IMR-90 (cell line): Measurements from ENCODE around the gene TAPBP. TPM values are rescaled to one million over a fixed set of nuclear protein-coding genes. Genes with fewer than 3 reads are reported as not detected.

ENCODE experiments used
- ATAC-seq: fragments of 200-7000 bp; cut with Tn5 transposase; 2 replicates; pipeline ENCODE4 v1.9.1; 2020; ENCODE audit warnings: low read depth, mild to moderate bottlenecking, moderate library complexity
- BruUV-seq: library from RNA; stranded (reverse); fragments of 400-500 nt; replicated peaks from 2 replicates; lab custom pipeline; 2021; lab: Mats Ljungman, UMichigan
- CTCF ChIA-PET: fragments of 300-600 bp; formaldehyde crosslinking; extraction: SDS; loops from one replicate; lab custom pipeline; 2021; ENCODE audit warnings: antibody characterized with exemption; lab: Yijun Ruan, JAX
- POLR2A ChIA-PET: fragments of 300-600 bp; sonication (Branson Sonifier 250); formaldehyde crosslinking; loops from one replicate; lab custom pipeline; 2022; ENCODE audit warnings: antibody characterized with exemption; ENCODE audit not compliant: unreplicated experiment; lab: Charles Lee
- DNase-seq: peaks from one replicate; pipeline ENCODE4 v3.0.0; 2013
- H2AFZ ChIP-seq: replicated peaks from 2 replicates; pipeline ENCODE3; 2013; ENCODE audit warnings: low read length, mild to moderate bottlenecking; ENCODE audit not compliant: poor library complexity
- H2AK5ac ChIP-seq: 2 replicates; pipeline ENCODE4 v1.6.1; 2013; ENCODE audit warnings: low read depth, low read length, inconsistent platforms
- H2AK9ac ChIP-seq: replicated peaks from 2 replicates; pipeline ENCODE3; 2013; ENCODE audit warnings: mild to moderate bottlenecking, low read depth, low read length, moderate library complexity; ENCODE audit not compliant: poor library complexity
- H2BK120ac ChIP-seq: 2 replicates; pipeline ENCODE4 v1.6.1; 2013; ENCODE audit warnings: low read depth, low read length, inconsistent platforms
- H2BK15ac ChIP-seq: 3 replicates; pipeline ENCODE4 v1.6.1; 2013; ENCODE audit warnings: low read depth, low read length, inconsistent platforms
- H2BK20ac ChIP-seq: 2 replicates; pipeline ENCODE4 v1.6.1; 2013; ENCODE audit warnings: low read depth, mild to moderate bottlenecking, inconsistent platforms, low read length, moderate library complexity
- H2BK5ac ChIP-seq: 2 replicates; pipeline ENCODE4 v1.6.1; 2013; ENCODE audit warnings: mild to moderate bottlenecking, low read depth, low read length, inconsistent platforms; ENCODE audit not compliant: poor library complexity, severe bottlenecking
- H3K14ac ChIP-seq: replicated peaks from 2 replicates; pipeline ENCODE4 v1.6.1; 2013; ENCODE audit warnings: low read depth, low read length, inconsistent platforms
- H3K18ac ChIP-seq: 2 replicates; pipeline ENCODE4 v1.6.1; 2013; ENCODE audit warnings: low read depth, low read length, control low read depth
- H3K23ac ChIP-seq: 2 replicates; pipeline ENCODE4 v1.6.1; 2013; ENCODE audit warnings: low read depth, low read length, inconsistent platforms
- H3K27ac ChIP-seq: 2 replicates; pipeline ENCODE4 v1.5.1; 2013; ENCODE audit warnings: mild to moderate bottlenecking, control low read depth, low read length; ENCODE audit not compliant: insufficient read depth
- H3K27me3 ChIP-seq: 2 replicates; pipeline ENCODE4 v1.6.1; 2013; ENCODE audit warnings: low read length; ENCODE audit not compliant: control insufficient read depth, insufficient read depth
- H3K36me3 ChIP-seq: 2 replicates; pipeline ENCODE4 v1.6.1; 2013; ENCODE audit warnings: low read length, mixed read lengths; ENCODE audit not compliant: control insufficient read depth, insufficient read depth
- H3K4ac ChIP-seq: 2 replicates; pipeline ENCODE4 v1.6.1; 2013; ENCODE audit warnings: low read depth, low read length, inconsistent platforms
- H3K4me1 ChIP-seq: 2 replicates; pipeline ENCODE4 v1.6.1; 2013; ENCODE audit warnings: low read length, mixed read lengths; ENCODE audit not compliant: control insufficient read depth, insufficient read depth
- H3K4me2 ChIP-seq: 2 replicates; pipeline ENCODE4 v1.6.1; 2013; ENCODE audit warnings: low read depth, mild to moderate bottlenecking, control low read depth, low read length, moderate library complexity
- H3K4me3 ChIP-seq: 2 replicates; pipeline ENCODE4 v1.5.1; 2013; ENCODE audit warnings: low read depth, mild to moderate bottlenecking, control low read depth, low read length, moderate library complexity; ENCODE audit not compliant: insufficient read depth
- H3K56ac ChIP-seq: 2 replicates; pipeline ENCODE4 v1.6.1; 2013; ENCODE audit warnings: low read length, inconsistent platforms; ENCODE audit not compliant: insufficient read depth; ENCODE audit errors: extremely low read depth
- H3K79me1 ChIP-seq, 2 experiments: 2 replicates each; pipeline ENCODE4 v1.6.1; 2013; ENCODE audit warnings: low read length in 2 of 2, inconsistent platforms in 1 of 2, low read depth in 1 of 2
- H3K9ac ChIP-seq: 2 replicates; pipeline ENCODE4 v1.6.1; 2013; ENCODE audit warnings: low read depth, low read length, control low read depth
- H3K9me1 ChIP-seq: 2 replicates; pipeline ENCODE4 v1.6.1; 2013; ENCODE audit warnings: low read length, inconsistent platforms; ENCODE audit not compliant: insufficient read depth
- H3K9me3 ChIP-seq: 2 replicates; pipeline ENCODE4 v1.6.1; 2013; ENCODE audit warnings: low read length; ENCODE audit not compliant: control insufficient read depth, insufficient read depth
- H4K20me1 ChIP-seq: 2 replicates; pipeline ENCODE4 v1.6.1; 2013; ENCODE audit warnings: low read length, inconsistent platforms; ENCODE audit not compliant: insufficient read depth
- H4K5ac ChIP-seq: 2 replicates; pipeline ENCODE4 v1.6.1; 2013; ENCODE audit warnings: mild to moderate bottlenecking, low read depth, low read length, control low read depth
- H4K8ac ChIP-seq, 2 experiments: 2 replicates each; pipeline ENCODE4 v1.6.1; 2013; ENCODE audit warnings: low read depth in 2 of 2, low read length in 2 of 2, control low read depth in 1 of 2, inconsistent platforms in 1 of 2
- H4K91ac ChIP-seq: 2 replicates; pipeline ENCODE4 v1.6.1; 2013; ENCODE audit warnings: low read depth, low read length, inconsistent platforms; ENCODE audit not compliant: insufficient read depth
- BHLHE40 ChIP-seq: fragments of 150-350 bp; IDR thresholded peaks from 2 replicates; pipeline ENCODE4 v1.6.1; 2016; ENCODE audit warnings: mild to moderate bottlenecking, low read depth, low read length
- CHD1 ChIP-seq: IDR thresholded peaks from 2 replicates; pipeline ENCODE4 v1.6.1; 2012; ENCODE audit warnings: low read depth, low read length, improper control_type of control experiment
- CTCF ChIP-seq: conservative IDR thresholded peaks from 2 replicates; pipeline ENCODE4 v1.5.1; 2012; ENCODE audit warnings: mild to moderate bottlenecking, low read depth, low read length, improper control_type of control experiment
- ELK1 ChIP-seq: fragments of 150-350 bp; IDR thresholded peaks from 2 replicates; pipeline ENCODE4 v1.6.1; 2016; ENCODE audit warnings: low read depth, mild to moderate bottlenecking, low read length, moderate library complexity, borderline replicate concordance
- FOS ChIP-seq: fragments of 150-350 bp; IDR thresholded peaks from 2 replicates; pipeline ENCODE4 v1.6.1; 2016; ENCODE audit warnings: low read depth, low read length
- MAFK ChIP-seq: IDR thresholded peaks from 2 replicates; pipeline ENCODE4 v1.6.1; 2012; ENCODE audit warnings: low read depth, low read length, improper control_type of control experiment
- MXI1 ChIP-seq: IDR thresholded peaks from 2 replicates; pipeline ENCODE4 v1.6.1; 2012; ENCODE audit warnings: low read depth, mild to moderate bottlenecking, low read length, moderate library complexity, borderline replicate concordance
- NFE2L2 ChIP-seq: fragments of 150-350 bp; IDR thresholded peaks from 2 replicates; pipeline ENCODE4 v1.6.1; 2016; ENCODE audit warnings: low read depth, mild to moderate bottlenecking, low read length
- RAD21 ChIP-seq: IDR thresholded peaks from 2 replicates; pipeline ENCODE4 v1.6.1; 2012; ENCODE audit warnings: low read length, improper control_type of control experiment
- RCOR1 ChIP-seq: IDR thresholded peaks from 2 replicates; pipeline ENCODE4 v1.6.1; 2012; ENCODE audit warnings: mild to moderate bottlenecking, low read length, improper control_type of control experiment; ENCODE audit not compliant: insufficient replicate concordance
- RFX5 ChIP-seq: IDR thresholded peaks from 2 replicates; pipeline ENCODE4 v1.8.0; 2012; ENCODE audit warnings: low read depth, mild to moderate bottlenecking, low read length, moderate library complexity
- SMC3 ChIP-seq: fragments of 150-350 bp; IDR thresholded peaks from 2 replicates; pipeline ENCODE4 v1.6.1; 2016; ENCODE audit warnings: low read depth, mild to moderate bottlenecking, antibody characterized with exemption, low read length, moderate library complexity
- USF2 ChIP-seq: fragments of 150-350 bp; IDR thresholded peaks from 2 replicates; pipeline ENCODE4 v1.6.1; 2017; ENCODE audit warnings: mild to moderate bottlenecking, antibody characterized with exemption, low read length, low read depth
- WGBS, 2 experiments: methylation state at CpG; one replicate each; pipeline versions ENCODE4 v1.1.5 to v1.1.7; 2013; ENCODE audit warnings: missing lambda C conversion rate in 2 of 2; ENCODE audit not compliant: insufficient read length in 1 of 2; ENCODE audit errors: extremely low coverage in 2 of 2; 5-methylcytosine and 5-hydroxymethylcytosine counted together
- dilution Hi-C: fragments of 300-500 bp; cut with HindIII; formaldehyde crosslinking; loops from one replicate; pipeline ENCODE4 v1.14.3; 2018; ENCODE audit warnings: low sequenced_read_pairs; ENCODE audit not compliant: unreplicated experiment
- in situ Hi-C: fragments of 300-500 bp; cut with MboI; formaldehyde crosslinking; loops from 3 replicates; pipeline ENCODE4 v1.14.3; 2019; ENCODE audit warnings: low sequenced_read_pairs, inconsistent platforms, mixed read lengths
- intact Hi-C: fragments of 100-400 bp; cut with micrococcal nuclease; formaldehyde crosslinking; loops from 2 replicates; pipeline ENCODE4 v1.10.0; 2022
- polyA plus RNA-seq, 3 experiments: library from polyadenylated mRNA; depleted of rRNA; stranded (reverse); fragments of >200 nt; gene quantifications; 2 replicates each; pipeline ENCODE4 v1.2.3, GENCODE V29; 2012; ENCODE audit warnings: low replicate concordance in 1 of 3
- total RNA-seq: library from RNA; depleted of rRNA; stranded (reverse); fragments of >200 nt; gene quantifications from 2 replicates; pipeline ENCODE4 v1.2.3, GENCODE V29; 2012

TAPBP gene
- total and polyA plus RNA-seq, 2 of the 4 experiments (the other 2 are of a cell fraction): 13.1 to 63.3 TPM

GRCh38 chr6:33288141-33288920 is 25.5 kb downstream of the TAPBP start:
- TSS peak; percentile 91 for BruUV-seq
- no peaks in the 10 kb centered on the region for H3K27me3 ChIP-seq
- H2BK20ac ChIP-seq: no peak overlapping the region
- peak overlapping the region; percentile 64 for H3K56ac ChIP-seq
- 7% methylated on average over 3 of the region's 21 CpGs; no CpG with 5 or more reads in 1 of the 2 experiments for WGBS, 2 experiments
- H3K36me3 ChIP-seq: peaks cover 43% of the 10 kb centered on the region
- H4K91ac ChIP-seq: peak overlapping the region; percentile 20; the same call in 1 of the 2 replicates
- ChIA-PET CTCF (interaction anchor here (1.5 kb wide), 1 partner anchor 11 kb away, joined by 3 read pairs; the partner anchor contains the start of gene RGL2), POLR2A (interaction anchor here (0.9 to 1.3 kb wide), 2 partner anchors 10 to 29 kb away, joined by 6 to 10 read pairs; partner anchors contain the start of gene ZBTB22)
- H3K9ac ChIP-seq: peak overlapping the region; percentile 31
- H3K27ac ChIP-seq: peak overlapping the region; percentile 29
- H3K4me1 ChIP-seq: peaks cover 7% of the 10 kb centered on the region
- in situ Hi-C loops (no loop called here), dilution Hi-C loops (no loop called here), intact Hi-C loops (no loop called here)
- H4K5ac ChIP-seq: no peak overlapping the region; the same call in 1 of the 2 replicates
- no peak overlapping the region for H2BK15ac ChIP-seq
- peak overlapping the region; percentile 94 for H2AFZ ChIP-seq
- DNase-seq (no peak), ATAC-seq (peak; percentile 2)
- H3K4me3 ChIP-seq: peak overlapping the region; percentile 84
- H3K4ac ChIP-seq: peak overlapping the region; percentile 81
- peak overlapping the region; percentile 94 for H2AK5ac ChIP-seq
- H4K20me1 ChIP-seq: no peaks in the 10 kb centered on the region
- peaks cover 3% of the 10 kb centered on the region; the same call in 1 of the 2 replicates for H3K9me1 ChIP-seq
- H3K18ac ChIP-seq: no peak overlapping the region
- peak overlapping the region; percentile 99 for H2AK9ac ChIP-seq
- H4K8ac ChIP-seq: peak overlapping the region in 1 of 2 experiments; percentile 86; a peak in 3 of 4 replicates
- H3K23ac ChIP-seq: peak overlapping the region; percentile 71; the same call in 1 of the 2 replicates
- peaks cover 27 to 53% of the 10 kb centered on the region in 2 experiments for H3K79me1 ChIP-seq
- H3K14ac ChIP-seq: peak overlapping the region; percentile 77
- no peak overlapping the region for H2BK120ac ChIP-seq
- peak overlapping the region; percentile 93 for H3K4me2 ChIP-seq
- H2BK5ac ChIP-seq: peak overlapping the region; percentile 19
- H3K9me3 ChIP-seq: no peaks in the 10 kb centered on the region
- no peak for TF ChIP-seq CTCF
- TF ChIP-seq RCOR1: no peak
- TF ChIP-seq USF2: no peak
- no peak for TF ChIP-seq CHD1
- no peak for TF ChIP-seq RAD21
- TF ChIP-seq MXI1: no peak
- TF ChIP-seq BHLHE40: no peak
- TF ChIP-seq NFE2L2: no peak
- TF ChIP-seq RFX5: no peak
- TF ChIP-seq FOS: no peak
- TF ChIP-seq MAFK: no peak
- no peak for TF ChIP-seq ELK1
- no peak for TF ChIP-seq SMC3
